Naive thymus-derived CD8-positive, alpha-beta T cell (primary cell): Measurements from ENCODE around the gene HSPH1. TPM values are rescaled to one million over a fixed set of nuclear protein-coding genes. Genes with fewer than 3 reads are reported as not detected.
"Not testable (repeated sequence)": the region's sequence is repeated elsewhere in the genome, so short reads cannot be mapped to it uniquely, and the experiment has no call there.

ENCODE experiments used
- ATAC-seq, 2 donors: fragments of 150-1000 bp; cut with Tn5 transposase in 1 of 2; sonication (Bioruptor Pico), chemical (Tn5 transposase) in 1 of 2; 1 replicate in 1 of 2; 2 replicates in 1 of 2; pipeline ENCODE4 v1.10.0; 2021; ENCODE audit warnings: mild to moderate bottlenecking in 2 of 2, moderate library complexity in 2 of 2
- POLR2A ChIA-PET: fragments of 350-600 bp; sonication (Branson Sonifier 250); formaldehyde crosslinking; loops from one replicate; lab custom pipeline; 2021; ENCODE audit warnings: antibody characterized with exemption; lab: Charles Lee
- DNase-seq, 10 donors: peaks; one replicate each; pipeline versions ENCODE4 v3.0.0 to v3.0.0-alpha.2; 2020 to 2022
- H3K27ac Mint-ChIP-seq, 10 donors: one replicate each; pipeline ENCODE4 v1.8.0; 2020 to 2022; ENCODE audit warnings: mild to moderate bottlenecking in 10 of 10, mixed read lengths in 10 of 10, moderate library complexity in 4 of 10, inconsistent platforms in 1 of 10
- H3K27me3 Mint-ChIP-seq, 5 donors: one replicate each; pipeline ENCODE4 v1.8.0; 2021 to 2022; ENCODE audit warnings: mixed read lengths in 5 of 5
- H3K36me3 Mint-ChIP-seq, 3 donors: one replicate each; pipeline ENCODE4 v1.8.0; 2020 to 2022; ENCODE audit warnings: mixed read lengths in 3 of 3, mild to moderate bottlenecking in 2 of 3, inconsistent platforms in 1 of 3
- H3K4me1 Mint-ChIP-seq, 4 donors: one replicate each; pipeline ENCODE4 v1.8.0; 2021 to 2022; ENCODE audit warnings: mixed read lengths in 4 of 4
- H3K4me3 Mint-ChIP-seq, 10 donors: one replicate each; pipeline ENCODE4 v1.8.0; 2020 to 2022; ENCODE audit warnings: mild to moderate bottlenecking in 10 of 10, mixed read lengths in 10 of 10, moderate library complexity in 6 of 10, inconsistent platforms in 1 of 10
- H3K9me3 Mint-ChIP-seq, 9 donors: one replicate each; pipeline ENCODE4 v1.8.0; 2020 to 2022; ENCODE audit warnings: mixed read lengths in 9 of 9, mild to moderate bottlenecking in 3 of 9, inconsistent platforms in 1 of 9, moderate library complexity in 1 of 9
- polyA plus RNA-seq, 3 donors: library from polyadenylated mRNA; unstranded; fragments of 300-500 nt; fragmentation: Illumina TruSeq; gene quantifications; one replicate each; pipeline ENCODE4 v1.2.3, GENCODE V29; 2021
- total RNA-seq, 8 experiments: library from RNA in 2 of 8; stranded (reverse) in 2 of 8; gene quantifications; one replicate each; pipeline ENCODE4 v1.2.3 and lab custom pipeline; 2021 to 2026

HSPH1 gene
- total and polyA plus RNA-seq, 5 experiments from 2014 or later: 36.2 to 105 (median 66.8) TPM

GRCh38 chr13:31102905-31103304 lies 58.8 kb downstream of the HSPH1 start:
- no peak for ATAC-seq
- peaks cover 0 to 4% (median 0%) of the 10 kb centered on the region in 9 donors for H3K9me3 Mint-ChIP-seq
- DNase-seq: no peak
- H3K4me1 Mint-ChIP-seq: no peaks in the 10 kb centered on the region
- POLR2A ChIA-PET: no interaction called here
- no peak overlapping the region for H3K27ac Mint-ChIP-seq
- H3K27me3 Mint-ChIP-seq: peaks cover 6 to 35% (median 11%) of the 10 kb centered on the region in 5 donors
- no peak overlapping the region for H3K4me3 Mint-ChIP-seq
- no peaks in the 10 kb centered on the region for H3K36me3 Mint-ChIP-seq

- no peaks in the 10 kb centered on the region for H3K36me3 Mint-ChIP-seq
- H3K4me1 Mint-ChIP-seq: no peaks in the 10 kb centered on the region
- no peak overlapping the region for H3K27ac Mint-ChIP-seq
- DNase-seq (no peak), ATAC-seq (no peak)
- POLR2A ChIA-PET: no interaction called here
- no peak overlapping the region for H3K4me3 Mint-ChIP-seq
- H3K27me3 Mint-ChIP-seq: peaks cover 9 to 48% (median 18%) of the 10 kb centered on the region in 5 donors
- H3K9me3 Mint-ChIP-seq: peaks cover 0 to 4% (median 0%) of the 10 kb centered on the region in 9 donors
These were observed 60.1 kb downstream of the HSPH1 start for GRCh38 chr13:31101472-31102170.

- peaks cover 10 to 49% (median 19%) of the 10 kb centered on the region in 5 donors for H3K27me3 Mint-ChIP-seq
- H3K27ac Mint-ChIP-seq: no peak overlapping the region
- H3K36me3 Mint-ChIP-seq: no peaks in the 10 kb centered on the region
- H3K9me3 Mint-ChIP-seq: peaks cover 0 to 4% (median 0%) of the 10 kb centered on the region in 9 donors
- POLR2A ChIA-PET: no interaction called here
- DNase-seq (no peak), ATAC-seq (no peak)
- no peaks in the 10 kb centered on the region for H3K4me1 Mint-ChIP-seq
- no peak overlapping the region for H3K4me3 Mint-ChIP-seq
These were observed 61.0 kb downstream of the HSPH1 start for GRCh38 chr13:31100721-31101120.

- H3K4me1 Mint-ChIP-seq, H3K9me3 Mint-ChIP-seq, H3K27ac Mint-ChIP-seq, POLR2A ChIA-PET, H3K36me3 Mint-ChIP-seq, H3K4me3 Mint-ChIP-seq, ATAC-seq, DNase-seq: not testable (repeated sequence)
- peaks cover 14 to 68% (median 23%) of the 10 kb centered on the region in 5 donors for H3K27me3 Mint-ChIP-seq
These were observed 63.7 kb downstream of the HSPH1 start for GRCh38 chr13:31097911-31098434.

GRCh38 chr13:31096654-31097302 lies 64.9 kb downstream of the HSPH1 start:
- H3K36me3 Mint-ChIP-seq: no peaks in the 10 kb centered on the region
- no peak overlapping the region for H3K27ac Mint-ChIP-seq
- peaks cover 0 to 1% (median 0%) of the 10 kb centered on the region in 4 donors for H3K4me1 Mint-ChIP-seq
- H3K4me3 Mint-ChIP-seq: no peak overlapping the region
- DNase-seq: no peak
- POLR2A ChIA-PET: no interaction called here
- ATAC-seq: no peak
- H3K27me3 Mint-ChIP-seq: peaks cover 14 to 76% (median 32%) of the 10 kb centered on the region in 5 donors
- H3K9me3 Mint-ChIP-seq: no peaks in the 10 kb centered on the region

- no peak for ATAC-seq
These were observed 67.2 kb downstream of the HSPH1 start for GRCh38 chr13:31094331-31095015.

GRCh38 chr13:31093145-31093885 lies 68.4 kb downstream of the HSPH1 start:
- Mint-ChIP-seq H3K4me3 (no peak overlapping the region), H3K4me1 (peaks cover 0 to 7% (median 3%) of the 10 kb centered on the region in 4 donors), H3K27ac (no peak overlapping the region), H3K27me3 (peaks cover 12 to 45% (median 24%) of the 10 kb centered on the region in 5 donors), H3K9me3 (no peaks in the 10 kb centered on the region), H3K36me3 (no peaks in the 10 kb centered on the region)
- DNase-seq (no peak), ATAC-seq (no peak)
- POLR2A ChIA-PET: no interaction called here

More at GRCh38 chr13:31094331-31095015, 67.2 kb downstream of the HSPH1 start:
- Mint-ChIP-seq H3K9me3 (no peaks in the 10 kb centered on the region), H3K36me3 (no peaks in the 10 kb centered on the region), H3K27ac (no peak overlapping the region), H3K27me3 (peaks cover 12 to 57% (median 26%) of the 10 kb centered on the region in 5 donors), H3K4me3 (no peak overlapping the region), H3K4me1 (peaks cover 0 to 7% (median 3%) of the 10 kb centered on the region in 4 donors)
- DNase-seq: no peak
- POLR2A ChIA-PET: no interaction called here

- DNase-seq (no peak), ATAC-seq (no peak)
- Mint-ChIP-seq H3K4me3 (no peak overlapping the region), H3K9me3 (no peaks in the 10 kb centered on the region), H3K4me1 (peaks cover 0 to 7% (median 3%) of the 10 kb centered on the region in 4 donors), H3K27ac (no peak overlapping the region), H3K27me3 (peaks cover 13 to 38% (median 21%) of the 10 kb centered on the region in 5 donors), H3K36me3 (no peaks in the 10 kb centered on the region)
- POLR2A ChIA-PET: no interaction called here
These were observed 69.1 kb downstream of the HSPH1 start for GRCh38 chr13:31092646-31093045.

GRCh38 chr13:31090961-31091624 lies 70.6 kb downstream of the HSPH1 start:
- Mint-ChIP-seq H3K27me3 (peaks cover 15 to 27% (median 19%) of the 10 kb centered on the region in 5 donors), H3K4me1 (peaks cover 0 to 7% (median 3%) of the 10 kb centered on the region in 4 donors), H3K9me3 (no peaks in the 10 kb centered on the region), H3K27ac (no peak overlapping the region), H3K4me3 (no peak overlapping the region), H3K36me3 (no peaks in the 10 kb centered on the region)
- ATAC-seq (no peak), DNase-seq (no peak)
- POLR2A ChIA-PET: no interaction called here

GRCh38 chr13:31090096-31090495 lies 71.6 kb downstream of the HSPH1 start:
- Mint-ChIP-seq H3K27me3 (peaks cover 11 to 21% (median 17%) of the 10 kb centered on the region in 5 donors), H3K4me3 (no peak overlapping the region), H3K9me3 (no peaks in the 10 kb centered on the region), H3K27ac (no peak overlapping the region), H3K36me3 (no peaks in the 10 kb centered on the region), H3K4me1 (peaks cover 0 to 7% (median 3%) of the 10 kb centered on the region in 4 donors)
- DNase-seq: no peak
- POLR2A ChIA-PET: no interaction called here
- ATAC-seq: no peak

GRCh38 chr13:31089649-31090048 lies 72.1 kb downstream of the HSPH1 start:
- DNase-seq: no peak
- POLR2A ChIA-PET: no interaction called here

More at GRCh38 chr13:31089649-31090048, 72.1 kb downstream of the HSPH1 start:
- Mint-ChIP-seq H3K4me1 (peaks cover 0 to 7% (median 3%) of the 10 kb centered on the region in 4 donors), H3K36me3 (no peaks in the 10 kb centered on the region), H3K9me3 (no peaks in the 10 kb centered on the region), H3K27me3 (peaks cover 10 to 19% (median 17%) of the 10 kb centered on the region in 5 donors), H3K27ac (no peak overlapping the region), H3K4me3 (no peak overlapping the region)
- ATAC-seq: no peak
